ENCODE measurements around the gene WFDC5. TPM values are rescaled to one million over a fixed set of nuclear protein-coding genes. Genes with fewer than 3 reads are reported as not detected.

Gene WFDC5
- total RNA-seq, 1 experiment from 2014 or later, result not detected

- Mint-ChIP-seq H3K4me3 (no peak overlapping the region), H3K27me3 (ENCODE audit: low read depth) (peaks cover 48% of the 10 kb centered on the region), H3K27ac (no peak overlapping the region), H3K36me3 (peaks cover 3% of the 10 kb centered on the region; the same call in 1 of the 2 replicates), H3K9me3 (no peaks in the 10 kb centered on the region), H3K4me1 (peaks cover 12% of the 10 kb centered on the region)
- ChIA-PET POLR2A (interaction anchor here (0.6 kb wide), 1 partner anchor 83 kb away, joined by 3 read pairs; no protein-coding TSS in a partner anchor), CTCF (interaction anchor here (0.5 to 9.5 kb wide), 38 partner anchors 9 to 908 kb away, joined by 3 to 165 read pairs (median 4); partner anchors contain the start of genes SEMG1, STK4, TOMM34 and WFDC12)
- DNase-seq (ENCODE audit: low spot score), result peak; percentile 70
- ATAC-seq, result peak; percentile 50
- TF ChIP-seq CBFB (CRISPR knock-in tag; IDR thresholded peaks at IDR 0.05; ENCODE audit: low read depth) (no peak), CTCF (IDR thresholded peaks at IDR 0.05) (peak; percentile 66; the same call in 1 of the 2 replicates), SP1 (CRISPR knock-in tag; conservative IDR thresholded peaks at IDR 0.05) (no peak), IRF2 (CRISPR knock-in tag; IDR thresholded peaks at IDR 0.05; ENCODE audit: borderline replicate concordance, low read depth) (no peak), ZBTB21 (CRISPR knock-in tag; IDR thresholded peaks at IDR 0.05; ENCODE audit: borderline replicate concordance) (no peak), NR3C1 (CRISPR knock-in tag; conservative IDR thresholded peaks at IDR 0.05; ENCODE audit: low read depth) (no peak), NR2C2 (CRISPR knock-in tag; IDR thresholded peaks at IDR 0.05) (no peak)
Measured at GRCh38 chr20:45095805-45096238, 19.2 kb downstream of the WFDC5 start.

DNA sequence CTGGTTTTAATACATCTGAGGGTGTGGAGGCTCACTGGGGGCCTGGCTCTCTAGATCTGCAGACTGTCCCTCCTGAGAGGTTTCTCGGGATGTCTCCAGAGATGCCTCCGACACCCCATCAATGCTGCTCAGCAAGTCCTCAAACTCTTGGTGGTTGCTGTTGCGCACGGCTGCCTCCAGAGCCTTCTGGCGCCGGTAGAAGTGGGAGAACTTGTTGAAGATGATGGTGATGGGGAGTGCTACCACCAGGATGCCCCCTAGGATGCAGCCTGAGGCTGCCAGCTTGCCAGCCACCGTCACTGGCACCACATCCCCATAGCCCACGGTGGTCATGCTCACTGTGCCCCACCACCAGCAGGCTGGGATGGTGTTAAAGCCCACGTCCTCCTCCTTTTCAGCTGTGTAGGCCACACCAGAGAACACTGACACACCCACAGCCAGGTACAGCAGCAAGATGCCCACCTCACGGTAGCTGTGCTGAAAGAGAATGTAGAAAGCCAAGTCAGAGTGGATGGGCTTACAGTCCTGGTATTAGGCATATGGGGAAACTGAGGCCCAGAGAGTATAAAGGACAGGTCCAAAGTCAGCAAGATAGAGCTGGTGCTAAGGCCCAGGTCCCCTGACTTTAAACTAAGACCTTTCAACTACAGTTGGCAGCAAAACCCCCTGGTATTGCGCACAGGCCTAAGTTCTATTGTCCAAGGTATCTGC lies 20.0 kb downstream of the WFDC5 start:
- no peak overlapping the region for H3K4me3 Mint-ChIP-seq
- H3K9me3 Mint-ChIP-seq, result no peaks in the 10 kb centered on the region
- ChIA-PET CTCF (interaction anchor here (0.8 to 9.5 kb wide), 28 partner anchors 9 to 216 kb away, joined by 3 to 165 read pairs (median 6); partner anchors contain the start of genes SEMG1, TOMM34, WFDC5 and YWHAB), POLR2A (interaction anchor here (0.6 kb wide), 1 partner anchor 82 kb away, joined by 3 read pairs; no protein-coding TSS in a partner anchor)
- H3K27me3 Mint-ChIP-seq (ENCODE audit: low read depth), result peaks cover 40% of the 10 kb centered on the region
- TF ChIP-seq GRHL2 (CRISPR knock-in tag; IDR thresholded peaks at IDR 0.05; ENCODE audit: insufficient replicate concordance, severe bottlenecking), result no peak
- TF ChIP-seq PRRX2 (CRISPR knock-in tag; IDR thresholded peaks at IDR 0.05), result no peak
- no peak for TF ChIP-seq USF1 (CRISPR knock-in tag; IDR thresholded peaks at IDR 0.05)
- H3K36me3 Mint-ChIP-seq, result peaks cover 3% of the 10 kb centered on the region; the same call in 1 of the 2 replicates
- H3K4me1 Mint-ChIP-seq, result peaks cover 12% of the 10 kb centered on the region
- no peak for DNase-seq (ENCODE audit: low spot score)
- ATAC-seq, result no peak
- H3K27ac Mint-ChIP-seq, result no peak overlapping the region

DNA sequence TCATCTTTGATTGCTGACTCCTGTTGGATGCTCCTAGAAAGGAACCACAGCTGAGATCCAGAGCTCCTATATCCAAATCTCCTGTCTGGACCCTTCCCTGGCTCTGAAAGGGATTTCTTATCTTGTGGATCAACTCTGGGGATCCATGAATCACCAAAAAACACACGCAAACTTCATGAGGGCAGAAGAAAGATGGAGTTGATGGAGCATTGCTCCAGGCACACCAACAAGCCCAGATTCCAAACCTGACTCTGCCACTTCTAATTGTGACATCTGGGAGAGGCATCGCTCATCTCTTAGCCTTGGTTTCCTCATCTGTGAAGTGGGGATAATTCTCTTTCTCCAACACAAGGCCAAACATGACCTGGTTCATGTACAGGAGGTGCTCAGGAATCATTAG lies 20.8 kb downstream of the WFDC5 start:
- H3K4me1 Mint-ChIP-seq, result peaks cover 12% of the 10 kb centered on the region
- peaks cover 31% of the 10 kb centered on the region for H3K27me3 Mint-ChIP-seq (ENCODE audit: low read depth)
- POLR2A ChIA-PET, result no interaction called here
- H3K36me3 Mint-ChIP-seq, result peaks cover 3% of the 10 kb centered on the region; the same call in 1 of the 2 replicates
- no peak overlapping the region for H3K4me3 Mint-ChIP-seq
- H3K9me3 Mint-ChIP-seq, result no peaks in the 10 kb centered on the region
- TF ChIP-seq ZNF317 (CRISPR knock-in tag; IDR thresholded peaks at IDR 0.05; ENCODE audit: borderline replicate concordance, low read depth) (no peak), SP1 (CRISPR knock-in tag; conservative IDR thresholded peaks at IDR 0.05) (no peak), MLX (CRISPR knock-in tag; IDR thresholded peaks at IDR 0.05) (no peak), ZBTB21 (CRISPR knock-in tag; IDR thresholded peaks at IDR 0.05; ENCODE audit: borderline replicate concordance) (no peak), NR3C1 (CRISPR knock-in tag; conservative IDR thresholded peaks at IDR 0.05; ENCODE audit: low read depth) (no peak), ESRRA (CRISPR knock-in tag; IDR thresholded peaks at IDR 0.05; ENCODE audit: borderline replicate concordance) (no peak), JUN (CRISPR knock-in tag; IDR thresholded peaks at IDR 0.05) (no peak), CREM (CRISPR knock-in tag; IDR thresholded peaks at IDR 0.05) (no peak), NR1H2 (CRISPR knock-in tag; IDR thresholded peaks at IDR 0.05) (no peak), TP53 (CRISPR knock-in tag; IDR thresholded peaks at IDR 0.05) (no peak), IRF2 (CRISPR knock-in tag; IDR thresholded peaks at IDR 0.05; ENCODE audit: borderline replicate concordance, low read depth) (no peak)
- TF ChIP-seq, protein P1, sequence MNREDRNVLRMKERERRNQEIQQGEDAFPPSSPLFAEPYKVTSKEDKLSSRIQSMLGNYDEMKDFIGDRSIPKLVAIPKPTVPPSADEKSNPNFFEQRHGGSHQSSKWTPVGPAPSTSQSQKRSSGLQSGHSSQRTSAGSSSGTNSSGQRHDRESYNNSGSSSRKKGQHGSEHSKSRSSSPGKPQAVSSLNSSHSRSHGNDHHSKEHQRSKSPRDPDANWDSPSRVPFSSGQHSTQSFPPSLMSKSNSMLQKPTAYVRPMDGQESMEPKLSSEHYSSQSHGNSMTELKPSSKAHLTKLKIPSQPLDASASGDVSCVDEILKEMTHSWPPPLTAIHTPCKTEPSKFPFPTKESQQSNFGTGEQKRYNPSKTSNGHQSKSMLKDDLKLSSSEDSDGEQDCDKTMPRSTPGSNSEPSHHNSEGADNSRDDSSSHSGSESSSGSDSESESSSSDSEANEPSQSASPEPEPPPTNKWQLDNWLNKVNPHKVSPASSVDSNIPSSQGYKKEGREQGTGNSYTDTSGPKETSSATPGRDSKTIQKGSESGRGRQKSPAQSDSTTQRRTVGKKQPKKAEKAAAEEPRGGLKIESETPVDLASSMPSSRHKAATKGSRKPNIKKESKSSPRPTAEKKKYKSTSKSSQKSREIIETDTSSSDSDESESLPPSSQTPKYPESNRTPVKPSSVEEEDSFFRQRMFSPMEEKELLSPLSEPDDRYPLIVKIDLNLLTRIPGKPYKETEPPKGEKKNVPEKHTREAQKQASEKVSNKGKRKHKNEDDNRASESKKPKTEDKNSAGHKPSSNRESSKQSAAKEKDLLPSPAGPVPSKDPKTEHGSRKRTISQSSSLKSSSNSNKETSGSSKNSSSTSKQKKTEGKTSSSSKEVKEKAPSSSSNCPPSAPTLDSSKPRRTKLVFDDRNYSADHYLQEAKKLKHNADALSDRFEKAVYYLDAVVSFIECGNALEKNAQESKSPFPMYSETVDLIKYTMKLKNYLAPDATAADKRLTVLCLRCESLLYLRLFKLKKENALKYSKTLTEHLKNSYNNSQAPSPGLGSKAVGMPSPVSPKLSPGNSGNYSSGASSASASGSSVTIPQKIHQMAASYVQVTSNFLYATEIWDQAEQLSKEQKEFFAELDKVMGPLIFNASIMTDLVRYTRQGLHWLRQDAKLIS (CRISPR knock-in tag; IDR thresholded peaks at IDR 0.05; ENCODE audit: borderline replicate concordance), result no peak
- TF ChIP-seq, protein P2, sequence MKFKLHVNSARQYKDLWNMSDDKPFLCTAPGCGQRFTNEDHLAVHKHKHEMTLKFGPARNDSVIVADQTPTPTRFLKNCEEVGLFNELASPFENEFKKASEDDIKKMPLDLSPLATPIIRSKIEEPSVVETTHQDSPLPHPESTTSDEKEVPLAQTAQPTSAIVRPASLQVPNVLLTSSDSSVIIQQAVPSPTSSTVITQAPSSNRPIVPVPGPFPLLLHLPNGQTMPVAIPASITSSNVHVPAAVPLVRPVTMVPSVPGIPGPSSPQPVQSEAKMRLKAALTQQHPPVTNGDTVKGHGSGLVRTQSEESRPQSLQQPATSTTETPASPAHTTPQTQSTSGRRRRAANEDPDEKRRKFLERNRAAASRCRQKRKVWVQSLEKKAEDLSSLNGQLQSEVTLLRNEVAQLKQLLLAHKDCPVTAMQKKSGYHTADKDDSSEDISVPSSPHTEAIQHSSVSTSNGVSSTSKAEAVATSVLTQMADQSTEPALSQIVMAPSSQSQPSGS (CRISPR knock-in tag; IDR thresholded peaks at IDR 0.05; ENCODE audit: borderline replicate concordance, low read depth), result no peak
- ATAC-seq (no peak), DNase-seq (ENCODE audit: low spot score) (no peak)
- CTCF ChIA-PET, result interaction anchor here (0.6 to 9.5 kb wide), 4 partner anchors 12 to 151 kb away, joined by 3 to 165 read pairs (median 62); partner anchors contain the start of gene WFDC5
- H3K27ac Mint-ChIP-seq, result no peak overlapping the region
